Dermis blood vessel endothelial cell (primary cell): ENCODE results near the gene CACNA1B. TPM values are rescaled to one million over a fixed set of nuclear protein-coding genes. Genes with fewer than 3 reads are reported as not detected.
"Not testable (repeated sequence)": the region's sequence is repeated elsewhere in the genome, so short reads cannot be mapped to it uniquely, and the experiment has no call there.

Source experiments
- DNase-seq: peaks from one replicate; pipeline ENCODE4 v3.0.0; 2010
- total RNA-seq: library from RNA; depleted of rRNA; stranded (reverse); fragments of >200 nt; gene quantifications from 2 replicates; pipeline ENCODE4 v1.2.3, GENCODE V29; 2014

Gene CACNA1B
- total RNA-seq, 1 donor from 2014 or later: 0.17 TPM

- DNase-seq: no peak
These were observed 11.1 kb upstream of the CACNA1B start for GRCh38 chr9:137866226-137867141.

GRCh38 chr9:137870432-137870831, 7.2 kb upstream of the CACNA1B start:
- no peak for DNase-seq

GRCh38 chr9:137872296-137872695, 5.3 kb upstream of the CACNA1B start:
- no peak for DNase-seq

- no peak for DNase-seq
These were observed 4.2 kb upstream of the CACNA1B start for GRCh38 chr9:137873408-137873807.

GRCh38 chr9:137873858-137874362, 3.7 kb upstream of the CACNA1B start:
- DNase-seq: no peak

GRCh38 chr9:137875354-137875753, 2.2 kb upstream of the CACNA1B start:
- no peak for DNase-seq

- no peak for DNase-seq
These were observed 1.7 kb upstream of the CACNA1B start for GRCh38 chr9:137875846-137876245.

- DNase-seq: no peak
These were observed 1.3 kb upstream of the CACNA1B start for GRCh38 chr9:137876269-137876668.

GRCh38 chr9:137876781-137877386, 698 bp upstream of the CACNA1B start:
- DNase-seq: no peak

- DNase-seq: peak; percentile 48
These were observed 762 bp downstream of the CACNA1B start for GRCh38 chr9:137878146-137878941.

GRCh38 chr9:137879052-137879451, 1.5 kb downstream of the CACNA1B start:
- no peak for DNase-seq

- DNase-seq: no peak
These were observed 2.1 kb downstream of the CACNA1B start for GRCh38 chr9:137879566-137880150.

GRCh38 chr9:137880160-137880975, 2.8 kb downstream of the CACNA1B start:
- no peak for DNase-seq

- no peak for DNase-seq
These were observed 3.5 kb downstream of the CACNA1B start for GRCh38 chr9:137880976-137881530.

GRCh38 chr9:137881591-137882505, 4.3 kb downstream of the CACNA1B start:
- DNase-seq: no peak

GRCh38 chr9:137882506-137882821, 4.9 kb downstream of the CACNA1B start:
- no peak for DNase-seq

- not testable (repeated sequence) for DNase-seq
These were observed 6.4 kb downstream of the CACNA1B start for GRCh38 chr9:137883977-137884376.

- not testable (repeated sequence) for DNase-seq
These were observed 7.0 kb downstream of the CACNA1B start for GRCh38 chr9:137884547-137884946.

GRCh38 chr9:137885121-137885520, 7.5 kb downstream of the CACNA1B start:
- DNase-seq: not testable (repeated sequence)

GRCh38 chr9:137888621-137889020, 11.0 kb downstream of the CACNA1B start:
- DNase-seq: not testable (repeated sequence)
